HG03521 (cell line): ENCODE results near the gene TJP2.

ENCODE experiments used
- ATAC-seq: cut with Tn5 transposase; IDR thresholded peaks from one replicate; pipeline ENCODE4 v1.9.1; 2021; ENCODE audit warnings: mild to moderate bottlenecking, moderate library complexity; ENCODE audit not compliant: unreplicated experiment

The TJP2 gene

GRCh38 chr9:69173891-69174615 is at the start of gene TJP2:
TJP2 (plus strand) TSS chr9:69174277; CDS start chr9:69174373, 96 bp downstream.
- ATAC-seq = peak; percentile 35

GRCh38 chr9:69130456-69131441 is 43.3 kb upstream of the TJP2 start:
- no peak for ATAC-seq

GRCh38 chr9:69131682-69132081 is 42.4 kb upstream of the TJP2 start:
- ATAC-seq = no peak

GRCh38 chr9:69132361-69132760 is 41.7 kb upstream of the TJP2 start:
- no peak for ATAC-seq

- ATAC-seq = no peak
Observed at GRCh38 chr9:69134412-69134811, 39.7 kb upstream of the TJP2 start.

GRCh38 chr9:69136185-69136584 is 37.9 kb upstream of the TJP2 start:
- no peak for ATAC-seq

- no peak for ATAC-seq
Observed at GRCh38 chr9:69136779-69137178, 37.3 kb upstream of the TJP2 start.

- ATAC-seq = no peak
Observed at GRCh38 chr9:69137311-69137710, 36.8 kb upstream of the TJP2 start.

- ATAC-seq = no peak
Observed at GRCh38 chr9:69139596-69139995, 34.5 kb upstream of the TJP2 start.

GRCh38 chr9:69140123-69140735 is 33.8 kb upstream of the TJP2 start:
- no peak for ATAC-seq

- no peak for ATAC-seq
Observed at GRCh38 chr9:69141851-69142250, 32.2 kb upstream of the TJP2 start.

GRCh38 chr9:69143291-69143690 is 30.8 kb upstream of the TJP2 start:
- ATAC-seq = no peak

- no peak for ATAC-seq
Observed at GRCh38 chr9:69145144-69145715, 28.8 kb upstream of the TJP2 start.

- ATAC-seq = no peak
Observed at GRCh38 chr9:69147041-69147834, 26.8 kb upstream of the TJP2 start.

GRCh38 chr9:69149321-69149807 is 24.7 kb upstream of the TJP2 start:
- ATAC-seq = no peak

- no peak for ATAC-seq
Observed at GRCh38 chr9:69151506-69151905, 22.6 kb upstream of the TJP2 start.

GRCh38 chr9:69153707-69154521 is 20.2 kb upstream of the TJP2 start:
- no peak for ATAC-seq

GRCh38 chr9:69155341-69156030 is 18.6 kb upstream of the TJP2 start:
- ATAC-seq = peak; percentile 96
